HepG2 (cell line): Measurements from ENCODE around the gene CXXC5. TPM values are rescaled to one million over a fixed set of nuclear protein-coding genes. Genes with fewer than 3 reads are reported as not detected.

Experiments
- ADNP ChIP-seq: sonication (generic); formaldehyde crosslinking; IDR thresholded peaks from 2 replicates; pipeline ENCODE4 v1.4.0; 2020; ENCODE audit warnings: missing genetic modification reagents
- BRD4 ChIP-seq: sonication (generic); formaldehyde crosslinking; IDR thresholded peaks from 2 replicates; pipeline ENCODE4 v1.4.0; 2020; ENCODE audit warnings: missing genetic modification reagents
- HBP1 ChIP-seq: IDR thresholded peaks from 2 replicates; pipeline ENCODE4 v1.6.1; 2016; ENCODE audit warnings: low read depth, control low read depth
- HDAC2 ChIP-seq: sonication (generic); formaldehyde crosslinking; IDR thresholded peaks from 2 replicates; pipeline ENCODE4 v1.4.0; 2020; ENCODE audit warnings: missing genetic modification reagents
- HES4 ChIP-seq: sonication (generic); formaldehyde crosslinking; IDR thresholded peaks from 2 replicates; pipeline ENCODE4 v1.9.0; 2021; ENCODE audit warnings: mild to moderate bottlenecking, missing genetic modification reagents, borderline replicate concordance
- HOXD1 ChIP-seq: sonication (generic); formaldehyde crosslinking; IDR thresholded peaks from 2 replicates; pipeline ENCODE4 v1.5.0; 2020; ENCODE audit warnings: missing genetic modification reagents
- KAT8 ChIP-seq: IDR thresholded peaks from 2 replicates; pipeline ENCODE4 v1.6.1; 2016; ENCODE audit warnings: missing genetic modification reagents, missing compliant biosample characterization
- NCOR1 ChIP-seq: fragments of 200-600 bp; sonication (generic); IDR thresholded peaks from 2 replicates; pipeline ENCODE4 v1.7.0; 2017; ENCODE audit warnings: antibody characterized with exemption, low read length, borderline replicate concordance
- TFDP2 ChIP-seq: sonication (generic); formaldehyde crosslinking; IDR thresholded peaks from 2 replicates; pipeline ENCODE4 v1.4.0; 2020; ENCODE audit warnings: missing genetic modification reagents
- TOE1 ChIP-seq: sonication (generic); formaldehyde crosslinking; IDR thresholded peaks from 2 replicates; pipeline ENCODE4 v1.4.0; 2020; ENCODE audit warnings: mild to moderate bottlenecking, missing genetic modification reagents
- ZBED4 ChIP-seq: sonication (generic); formaldehyde crosslinking; IDR thresholded peaks from 2 replicates; pipeline ENCODE4 v1.4.0; 2020; ENCODE audit warnings: missing genetic modification reagents, borderline replicate concordance
- ZKSCAN8 ChIP-seq: IDR thresholded peaks from 2 replicates; pipeline ENCODE4 v1.6.1; 2016; ENCODE audit warnings: borderline replicate concordance, missing genetic modification reagents, missing compliant biosample characterization
- ZNF17 ChIP-seq: sonication (generic); formaldehyde crosslinking; IDR thresholded peaks from 2 replicates; pipeline ENCODE4 v1.5.0; 2020; ENCODE audit warnings: mild to moderate bottlenecking, missing genetic modification reagents
- ZNF503 ChIP-seq: sonication (generic); formaldehyde crosslinking; IDR thresholded peaks from 2 replicates; pipeline ENCODE4 v1.4.0; 2020; ENCODE audit warnings: missing genetic modification reagents
- ZNF614 ChIP-seq: IDR thresholded peaks from 2 replicates; pipeline ENCODE4 v1.6.1; 2018; ENCODE audit warnings: missing biosample characterization, missing genetic modification reagents, inconsistent platforms, borderline replicate concordance
- ZNF75D ChIP-seq: sonication (generic); formaldehyde crosslinking; IDR thresholded peaks from 2 replicates; pipeline ENCODE4 v1.8.1; 2023; ENCODE audit warnings: missing genetic modification reagents, mild to moderate bottlenecking, borderline replicate concordance
- ZNF770 ChIP-seq: sonication (generic); formaldehyde crosslinking; IDR thresholded peaks from 2 replicates; pipeline ENCODE4 v1.5.0; 2020; ENCODE audit warnings: mild to moderate bottlenecking, missing genetic modification reagents
- polyA plus RNA-seq, 8 experiments: library from polyadenylated mRNA; depleted of rRNA in 3 of 8; stranded (reverse) in 7 of 8; unstranded in 1 of 8; fragments of >200 nt; fragmentation: Illumina TruSeq in 4 of 8; extraction: Trizol in 4 of 8; gene quantifications; 2 replicates each; pipeline versions ENCODE4 v1.2.1 to v1.2.3, GENCODE V29; 2011 to 2016; ENCODE audit warnings: low read depth in 4 of 8, missing spikeins in 1 of 8, mixed read lengths in 1 of 8; ENCODE audit not compliant: insufficient read depth in 1 of 8
- total RNA-seq, 5 experiments: library from RNA; depleted of rRNA; stranded (reverse); fragments of >200 nt; fragmentation: Illumina TruSeq; extraction: Trizol; gene quantifications; 2 replicates each; pipeline ENCODE4 v1.2.3, GENCODE V29; 2016; ENCODE audit warnings: low read depth in 1 of 5

Gene CXXC5
- total and polyA plus RNA-seq, 2 of the 13 experiments (the other 11 are each of a cell fraction or from before 2014, with no cell fraction given): 32.3 to 33.0 TPM

GRCh38 chr5:139642891-139643871 lies 5.0 kb upstream of the CXXC5 start (continued):
- TF ChIP-seq TFDP2 (CRISPR knock-in tag): 0 out of 2 replicates have a peak, but pooled peaks have one; percentile 17
- no peak for TF ChIP-seq ZKSCAN8 (CRISPR knock-in tag)
- no peak for TF ChIP-seq ADNP (CRISPR knock-in tag)
- peak; percentile 78; the same call in 1 of the 2 replicates for TF ChIP-seq ZBED4 (CRISPR knock-in tag)
- TF ChIP-seq ZNF770: peak; percentile 63
- TF ChIP-seq BRD4 (CRISPR knock-in tag): 0 out of 2 replicates have a peak, but pooled peaks have one; percentile 41
- no peak for TF ChIP-seq HBP1 (CRISPR knock-in tag)
- TF ChIP-seq ZNF614 (CRISPR knock-in tag): 0 out of 2 replicates have a peak, but pooled peaks have one; percentile 27
- TF ChIP-seq ZNF17 (CRISPR knock-in tag): no peak
- no peak for TF ChIP-seq ZNF75D
- TF ChIP-seq HES4 (CRISPR knock-in tag): peak; percentile 40; the same call in 1 of the 2 replicates
- TF ChIP-seq HOXD1 (CRISPR knock-in tag): 0 out of 2 replicates have a peak, but pooled peaks have one; percentile 21
- TF ChIP-seq NCOR1: peak; percentile 62; the same call in 1 of the 2 replicates
- peak; percentile 64 for TF ChIP-seq HDAC2 (CRISPR knock-in tag)
- TF ChIP-seq KAT8 (CRISPR knock-in tag): peak; percentile 63
- no peak for TF ChIP-seq TOE1 (CRISPR knock-in tag)
- TF ChIP-seq ZNF503: peak; percentile 58; the same call in 1 of the 2 replicates
